NCI-H524 (cell line): ENCODE measurements around the gene TRIP13.
"Not testable (repeated sequence)": the region's sequence is repeated elsewhere in the genome, so short reads cannot be mapped to it uniquely, and the experiment has no call there.

Source experiments
- DNase-seq, 2 experiments: peaks; one replicate each; lab custom pipeline; 2025; lab: John Stamatoyannopoulos, UW

Gene TRIP13, protein sequence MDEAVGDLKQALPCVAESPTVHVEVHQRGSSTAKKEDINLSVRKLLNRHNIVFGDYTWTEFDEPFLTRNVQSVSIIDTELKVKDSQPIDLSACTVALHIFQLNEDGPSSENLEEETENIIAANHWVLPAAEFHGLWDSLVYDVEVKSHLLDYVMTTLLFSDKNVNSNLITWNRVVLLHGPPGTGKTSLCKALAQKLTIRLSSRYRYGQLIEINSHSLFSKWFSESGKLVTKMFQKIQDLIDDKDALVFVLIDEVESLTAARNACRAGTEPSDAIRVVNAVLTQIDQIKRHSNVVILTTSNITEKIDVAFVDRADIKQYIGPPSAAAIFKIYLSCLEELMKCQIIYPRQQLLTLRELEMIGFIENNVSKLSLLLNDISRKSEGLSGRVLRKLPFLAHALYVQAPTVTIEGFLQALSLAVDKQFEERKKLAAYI

DNA sequence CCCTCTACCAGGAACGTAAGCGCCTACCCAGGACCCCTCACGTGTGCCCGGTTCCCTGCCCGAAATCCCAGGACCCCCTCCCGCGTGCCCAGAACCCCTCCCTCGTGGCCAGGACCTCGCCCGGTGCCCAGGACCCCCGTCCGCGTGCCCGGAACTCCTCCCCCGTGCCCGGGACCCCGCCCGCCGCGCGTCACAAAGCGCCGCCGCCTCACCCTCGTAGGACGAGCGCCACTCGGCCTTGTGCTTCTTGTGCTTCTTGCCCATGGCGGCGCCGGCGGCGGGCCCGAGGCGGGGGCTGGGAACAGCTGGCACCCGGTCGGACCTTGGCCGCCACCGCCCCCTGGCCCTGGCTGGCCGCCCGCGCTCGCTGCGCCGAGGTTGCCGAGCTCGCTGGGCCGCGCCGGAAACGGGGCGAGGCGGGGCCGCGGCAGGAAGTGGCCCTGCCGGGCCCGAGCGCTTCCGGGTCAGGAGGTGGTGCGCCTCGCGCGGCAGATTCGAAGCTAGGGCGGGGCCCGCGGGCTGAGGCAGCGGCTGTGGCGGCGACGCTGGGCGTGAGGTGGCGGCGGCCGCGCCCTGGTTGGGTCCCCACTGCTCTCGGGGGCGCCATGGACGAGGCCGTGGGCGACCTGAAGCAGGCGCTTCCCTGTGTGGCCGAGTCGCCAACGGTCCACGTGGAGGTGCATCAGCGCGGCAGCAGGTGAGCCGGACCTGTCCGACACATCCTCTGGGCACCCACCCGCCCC is at the start of gene TRIP13, which contains the start of gene BRD9:
TSS of gene TRIP13 (plus strand) at position 491 of the 743 bp plus-strand sequence. CDS start at position 606, 115 bp downstream.
TSS of gene BRD9 (minus strand) at position 408 of the 743 bp plus-strand sequence. CDS start at position 264, 144 bp downstream.
- DNase-seq: peak; percentile 70 to 83

DNA sequence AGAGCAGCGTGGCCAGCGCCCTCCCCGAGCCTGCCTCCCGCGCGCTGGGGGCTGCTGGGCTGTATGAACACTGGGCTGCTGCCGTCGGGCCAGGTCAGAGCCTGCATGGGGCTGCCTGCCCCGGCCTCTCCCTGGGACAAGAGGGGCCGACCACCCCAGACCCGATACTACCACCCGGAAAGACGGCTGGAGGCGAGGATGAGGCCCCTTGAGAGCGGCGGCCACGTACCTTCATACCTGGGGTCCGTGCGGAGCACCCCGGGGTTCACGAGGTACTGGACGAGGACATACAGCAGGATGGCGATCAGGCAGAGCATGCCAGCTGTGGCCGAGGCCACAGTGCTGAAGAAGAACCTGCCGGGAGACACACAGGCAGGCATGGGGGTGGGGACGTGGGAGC is 49.3 kb upstream of the TRIP13 start:
- DNase-seq: not testable (repeated sequence)

DNA sequence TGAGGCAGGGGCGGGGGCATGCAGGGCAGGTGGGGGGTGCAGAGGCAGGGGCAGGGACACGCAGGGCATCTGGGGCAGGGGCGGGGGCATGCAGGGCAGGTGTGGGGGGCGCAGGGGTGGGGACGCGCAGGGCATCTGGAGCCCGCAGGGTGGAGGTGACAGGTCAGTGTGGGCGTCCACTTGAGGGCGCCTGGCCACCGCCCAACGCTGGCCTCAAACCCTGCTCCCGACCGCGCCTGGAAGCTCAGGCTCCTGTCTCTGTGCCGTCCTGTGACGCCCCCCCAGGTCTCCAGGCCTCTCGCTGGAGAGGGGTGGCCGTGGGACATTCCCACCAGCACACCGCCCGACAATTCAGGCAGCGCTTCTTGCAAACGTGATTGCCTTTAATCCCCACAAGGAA is 48.8 kb upstream of the TRIP13 start:
- not testable (repeated sequence) for DNase-seq

DNA sequence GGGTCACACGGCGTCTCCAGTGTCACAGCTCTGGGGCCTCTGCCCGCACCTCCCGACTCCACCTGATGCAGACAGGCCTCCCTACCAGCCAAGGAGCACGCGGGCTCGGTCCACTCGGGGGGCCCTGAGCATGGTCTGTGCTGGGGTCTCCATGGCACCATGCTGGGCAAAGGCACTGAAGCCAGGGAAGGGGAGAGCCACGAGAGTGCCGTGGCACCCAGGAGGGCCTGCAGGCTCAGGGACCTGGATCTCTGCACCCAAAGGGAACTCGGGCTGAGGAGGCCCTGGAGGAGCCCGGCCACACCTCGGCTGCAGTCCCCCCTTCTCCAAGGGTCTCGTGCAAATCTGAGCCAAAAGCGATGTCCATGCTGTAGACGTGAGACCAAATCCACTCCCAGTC is 48.3 kb upstream of the TRIP13 start:
- DNase-seq: not testable (repeated sequence)

DNA sequence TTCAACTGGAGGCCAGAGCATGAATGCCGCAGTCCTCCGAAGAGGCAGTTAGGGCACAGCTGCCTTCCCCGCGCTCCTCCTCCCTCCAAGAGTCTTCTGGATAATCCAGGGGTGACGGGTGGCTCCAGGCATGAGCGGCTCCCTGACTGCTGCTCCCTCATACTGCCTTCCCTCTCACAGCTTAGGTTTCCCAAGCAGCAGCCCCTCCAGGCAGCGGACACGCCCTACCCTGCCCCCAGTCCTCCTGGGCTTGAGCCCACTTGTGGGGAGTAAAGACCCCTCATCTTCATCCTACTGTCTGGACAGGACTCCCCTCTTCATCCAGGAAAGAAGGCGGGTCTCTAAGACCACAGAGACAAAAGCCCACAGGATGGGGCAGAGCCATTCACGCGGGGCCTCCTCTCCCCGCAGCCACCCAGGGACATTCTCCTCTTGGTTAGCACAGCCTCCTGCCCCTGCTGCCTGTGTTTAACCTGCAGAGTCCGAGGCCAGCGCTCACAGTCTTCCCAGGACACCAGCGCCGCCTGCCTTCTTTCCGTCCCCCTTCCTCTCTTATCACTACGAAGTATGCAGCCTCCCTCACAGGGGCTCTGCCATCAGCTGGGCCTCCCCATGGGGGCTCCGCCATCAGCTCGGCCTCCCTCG is 47.5 kb upstream of the TRIP13 start:
- not testable (repeated sequence) for DNase-seq

DNA sequence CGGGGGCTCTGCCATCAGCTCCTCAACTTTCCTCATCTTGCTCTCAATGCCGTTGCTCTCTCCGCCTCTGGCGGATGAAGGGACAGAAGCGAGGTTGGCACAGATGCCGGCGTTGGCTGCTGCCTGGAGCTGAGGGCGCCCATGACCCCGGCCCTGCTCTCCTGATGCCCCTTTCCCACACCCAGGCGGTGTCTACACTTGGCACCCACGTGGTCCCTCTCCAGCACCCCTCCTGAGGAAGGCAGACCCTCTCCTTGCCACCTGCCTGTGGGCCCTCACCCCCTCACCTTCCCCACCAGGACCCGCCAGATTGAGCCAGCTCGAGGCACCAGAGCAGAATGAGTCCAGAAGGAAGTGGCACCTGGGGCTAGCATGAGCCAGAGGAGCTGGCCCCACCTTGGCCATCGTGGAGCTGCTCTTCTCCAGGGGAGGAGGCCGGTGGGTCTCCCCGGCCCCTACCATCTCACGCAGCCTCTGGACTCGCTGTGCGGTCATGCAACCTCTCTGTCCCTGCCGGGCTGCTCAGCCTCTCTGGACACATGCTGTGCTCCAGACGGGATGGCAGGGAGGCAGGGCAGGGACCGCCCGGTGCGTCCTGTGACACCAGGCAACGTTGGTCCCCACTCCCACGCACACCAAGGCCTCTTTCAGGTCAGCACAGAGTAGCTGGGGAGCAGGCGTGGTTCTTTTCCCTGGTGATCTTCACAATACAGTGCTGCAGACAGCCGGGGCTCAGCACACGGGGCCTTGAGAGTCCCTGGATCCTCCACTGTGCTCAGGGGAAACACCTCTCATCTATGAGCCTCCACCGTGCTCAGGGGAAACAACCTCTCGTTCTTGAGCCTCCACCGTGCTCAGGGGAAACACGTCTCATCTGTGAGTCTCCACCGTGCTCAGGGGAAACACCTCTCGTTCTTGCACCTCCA is 46.7 kb upstream of the TRIP13 start:
- DNase-seq: not testable (repeated sequence)

DNA sequence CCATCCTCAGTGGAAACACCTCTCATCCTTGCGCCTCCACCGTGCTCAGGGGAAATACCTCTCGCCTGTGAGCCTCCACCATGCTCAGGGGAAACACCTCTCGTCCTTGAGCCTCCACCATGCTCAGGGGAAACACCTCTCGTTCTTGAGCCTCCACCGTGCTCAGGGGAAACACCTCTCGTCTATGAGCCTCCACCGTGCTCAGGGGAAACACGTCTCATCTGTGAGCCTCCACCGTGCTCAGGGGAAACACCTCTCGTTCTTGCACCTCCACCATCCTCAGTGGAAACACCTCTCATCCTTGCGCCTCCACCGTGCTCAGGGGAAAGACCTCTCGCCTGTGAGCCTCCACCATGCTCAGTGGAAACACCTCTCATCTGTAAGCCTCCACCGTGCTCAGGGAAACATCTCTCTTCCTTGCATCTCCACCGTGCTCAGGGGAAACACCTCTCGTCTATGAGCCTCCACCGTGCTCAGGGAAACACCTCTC is 46.0 kb upstream of the TRIP13 start:
- DNase-seq: not testable (repeated sequence)

DNA sequence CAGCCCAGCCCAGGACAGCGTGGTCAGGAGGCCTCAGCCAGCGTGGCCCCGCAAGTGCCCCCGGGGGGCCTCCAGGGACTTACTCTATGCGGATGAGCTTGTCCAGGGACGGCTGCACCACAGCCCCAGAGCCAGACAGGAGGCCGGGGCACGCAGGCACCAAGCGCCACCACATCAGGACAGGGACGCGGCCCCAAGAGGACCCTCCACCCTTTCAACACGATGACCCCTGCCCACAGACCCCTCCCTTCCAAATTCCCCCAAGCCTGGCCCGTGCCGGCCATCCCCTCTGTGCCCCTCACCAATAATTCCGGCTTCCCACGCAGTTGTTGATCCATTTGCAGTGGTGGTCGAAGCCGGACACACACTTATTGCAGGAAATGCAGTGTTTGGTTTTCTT is 45.5 kb upstream of the TRIP13 start:
- DNase-seq: not testable (repeated sequence)

DNA sequence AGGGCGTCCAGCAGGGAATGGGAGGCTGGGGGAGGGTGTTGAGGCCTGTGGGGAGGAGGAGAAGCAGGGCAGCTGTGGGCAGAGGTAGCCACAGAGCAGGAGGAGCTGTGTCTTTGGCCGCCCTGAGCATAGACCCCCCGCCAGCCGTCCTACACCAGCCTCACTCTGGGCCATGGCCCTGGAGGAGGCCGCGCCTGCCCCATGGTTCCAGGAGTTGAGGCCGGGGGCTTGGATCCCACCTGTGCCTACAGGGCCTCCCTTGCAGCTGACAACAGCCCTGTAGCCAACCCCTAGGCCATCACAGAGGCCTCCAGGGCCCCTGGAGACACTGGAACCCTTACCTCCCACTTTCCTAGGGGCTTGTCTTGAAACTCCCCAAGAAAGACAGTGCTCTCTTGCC is 44.9 kb upstream of the TRIP13 start:
- DNase-seq: not testable (repeated sequence)

DNA sequence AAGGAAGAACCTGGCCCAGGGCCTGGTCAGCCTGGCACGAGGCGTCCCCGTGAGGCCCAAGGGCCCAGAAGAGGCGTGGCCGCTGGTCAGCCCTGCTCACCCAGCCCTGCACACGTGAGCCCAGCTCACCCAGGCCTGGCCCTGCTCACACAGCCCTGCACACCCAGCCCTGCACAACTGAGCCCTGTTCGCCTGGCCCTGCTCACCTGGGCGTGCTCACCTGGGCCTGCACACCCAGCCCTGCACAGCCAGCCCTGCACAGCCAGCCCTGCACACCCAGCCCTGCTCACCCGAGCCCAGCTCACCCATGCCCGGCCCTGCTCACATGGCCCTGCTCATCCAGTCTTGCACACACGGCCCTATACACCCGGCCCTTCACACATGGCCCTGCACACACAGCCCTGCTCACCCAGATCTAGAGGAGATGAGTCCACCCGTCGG is 44.0 kb upstream of the TRIP13 start:
- no peak for DNase-seq

DNA sequence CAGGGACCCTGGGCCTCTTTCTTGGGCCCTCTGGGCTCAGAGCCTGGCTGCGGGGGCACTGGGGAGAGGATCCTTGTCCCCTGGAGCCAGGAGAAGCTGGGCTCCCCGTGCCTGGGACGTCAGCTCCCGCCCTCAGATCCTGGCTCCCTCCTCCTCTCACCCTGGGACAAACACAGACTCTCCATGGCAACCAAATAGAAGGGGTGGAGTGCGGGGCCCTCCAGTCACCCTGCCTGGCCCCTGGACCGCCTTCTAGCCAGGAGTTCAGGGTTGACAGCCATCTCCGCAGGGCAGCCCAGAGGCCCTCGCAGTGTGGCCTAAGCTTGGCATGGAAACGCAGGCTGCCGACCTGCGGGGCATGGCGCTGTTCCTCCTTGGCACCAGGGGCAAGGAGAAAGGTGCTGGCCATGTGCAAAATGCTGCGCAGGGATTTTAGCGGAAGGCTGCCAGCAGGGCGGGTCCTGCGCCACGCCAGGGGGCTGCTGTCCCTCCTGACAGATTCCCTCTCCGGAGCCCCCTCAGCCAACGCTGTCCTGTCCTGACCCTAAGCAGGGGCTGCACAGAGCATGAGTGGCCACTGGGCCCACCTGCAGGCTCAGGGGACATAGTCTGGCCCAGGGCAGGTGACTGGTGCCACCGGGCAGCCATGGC is 42.9 kb upstream of the TRIP13 start:
- DNase-seq: no peak

DNA sequence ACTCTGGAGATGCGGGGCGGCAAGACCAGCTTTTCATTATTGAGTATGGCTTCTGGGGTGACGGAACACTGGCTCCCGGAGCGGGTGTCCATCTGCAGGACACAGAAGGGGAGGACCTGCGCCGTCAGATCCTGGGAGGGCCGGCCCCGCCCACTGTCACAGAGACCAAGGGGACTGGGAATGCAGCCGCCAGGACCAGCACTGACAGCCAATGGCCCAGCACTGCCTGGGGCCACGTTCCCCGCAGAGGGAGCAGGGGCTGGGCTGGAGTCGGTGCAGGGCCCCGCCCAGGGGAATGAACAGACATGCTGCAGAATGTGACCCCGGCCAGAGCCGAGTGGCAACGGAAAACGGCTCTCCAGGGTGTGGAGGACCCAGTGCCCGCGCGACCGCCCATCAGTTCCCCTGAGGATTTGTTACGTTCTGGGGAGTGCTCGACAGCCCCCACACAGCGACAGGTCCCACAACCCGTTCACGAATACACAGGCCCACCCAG is 42.1 kb upstream of the TRIP13 start, which contains the start of gene ZDHHC11:
TSS of gene ZDHHC11 (minus strand) at position 476 of the 496 bp plus-strand sequence. CDS start at position 92, 384 bp downstream.
- peak; percentile 16 to 41 for DNase-seq

DNA sequence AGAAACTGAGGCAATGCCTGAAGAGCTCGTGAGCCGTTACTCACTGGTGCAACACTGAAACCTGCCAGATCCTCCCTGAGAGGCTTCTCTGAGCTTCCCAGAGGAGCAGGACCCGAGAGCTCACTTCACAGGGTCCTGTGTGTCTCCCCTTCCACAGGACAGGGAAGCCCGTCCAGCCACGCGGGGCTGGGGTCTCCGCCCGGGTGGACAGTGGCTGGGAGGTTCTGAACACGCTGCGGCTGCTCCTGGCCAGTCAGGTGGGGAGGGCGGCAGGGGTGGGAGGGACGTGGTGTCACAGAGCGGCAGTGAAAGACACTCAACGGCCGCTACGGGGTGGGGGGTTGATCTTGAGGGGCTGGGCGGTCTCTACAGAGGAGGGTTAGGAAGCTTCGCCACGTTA is 41.6 kb upstream of the TRIP13 start:
- DNase-seq: peak in 1 of 2 experiments; percentile 11

DNA sequence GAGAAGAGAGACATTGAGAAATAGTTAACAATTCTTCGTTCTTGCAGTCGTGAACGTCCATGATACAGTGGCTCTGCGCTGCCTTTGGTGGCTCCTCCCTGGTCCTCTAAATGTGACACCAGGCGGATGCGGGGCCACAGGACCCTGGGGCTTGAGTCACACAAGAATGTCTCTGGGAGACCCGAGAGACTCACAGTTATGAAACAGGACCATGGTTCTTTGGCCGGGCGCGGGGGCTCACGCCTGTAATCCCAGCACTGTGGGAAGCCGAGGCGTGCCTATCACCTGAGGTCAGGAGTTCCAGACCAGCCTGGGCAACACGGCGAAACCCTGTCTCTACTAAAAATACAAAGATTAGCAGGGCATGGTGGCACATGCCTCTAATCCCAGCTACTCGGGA is 41.1 kb upstream of the TRIP13 start:
- no peak for DNase-seq

DNA sequence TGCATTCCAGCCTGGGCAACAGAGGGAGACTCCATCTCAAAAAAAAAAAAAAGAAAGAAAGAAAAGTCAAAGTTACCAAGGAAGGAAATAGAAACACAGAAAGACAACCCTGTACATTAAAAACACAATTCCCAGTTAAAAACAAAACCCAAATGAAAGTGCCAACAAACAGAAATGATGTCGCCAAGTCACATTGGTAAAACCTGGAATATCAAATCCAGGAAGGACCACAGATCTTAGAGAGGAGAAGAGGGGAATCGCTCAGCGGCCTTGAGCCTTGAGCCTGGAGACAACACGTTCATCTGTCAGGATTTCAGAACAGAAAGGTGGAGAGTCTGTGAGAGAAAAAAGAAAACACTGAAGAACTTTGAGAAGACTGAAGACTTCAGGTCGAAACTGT is 40.7 kb upstream of the TRIP13 start:
- no peak for DNase-seq

DNA sequence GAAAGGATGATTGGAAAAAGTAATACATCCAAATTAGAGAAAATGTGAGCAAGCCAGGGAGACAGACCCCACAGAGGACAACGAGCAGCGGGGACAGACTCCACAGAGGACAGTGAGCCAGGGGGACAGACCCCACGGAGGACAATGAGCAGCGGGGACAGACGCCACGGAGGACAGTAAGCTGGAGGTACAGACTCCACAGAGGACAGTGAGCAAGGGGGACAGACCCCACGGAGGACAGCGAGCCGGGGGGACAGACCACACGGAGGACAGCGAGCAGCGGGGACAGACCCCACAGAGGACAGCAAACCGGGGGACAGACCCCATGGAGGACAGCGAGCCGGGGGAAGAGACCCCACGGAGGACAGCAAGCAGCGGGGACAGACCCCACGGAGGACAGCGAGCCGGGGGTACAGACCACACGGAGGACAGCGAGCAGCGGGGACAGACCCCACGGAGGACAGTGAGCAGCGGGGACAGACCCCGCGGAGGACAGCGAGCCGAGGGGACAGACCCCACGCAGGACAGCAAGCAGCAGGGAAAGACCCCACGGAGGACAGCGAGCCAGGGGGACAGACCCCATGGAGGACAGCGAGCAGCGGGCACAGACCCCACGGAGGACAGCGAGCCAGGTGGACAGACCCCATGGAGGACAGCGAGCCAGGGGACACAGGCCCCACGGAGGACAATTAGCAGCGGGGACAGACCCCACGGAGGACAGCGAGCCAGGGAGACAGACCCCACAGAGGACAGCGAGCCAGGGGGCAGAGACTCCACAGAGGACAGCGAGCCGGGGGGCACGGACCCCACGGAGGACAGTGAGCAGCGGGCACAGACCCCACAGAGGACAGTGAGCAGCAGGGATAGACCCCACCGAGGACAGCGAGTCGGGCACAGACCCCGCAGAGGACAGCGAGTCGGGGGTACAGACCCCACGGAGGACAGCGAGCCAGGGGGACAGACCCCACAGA is 40.0 kb upstream of the TRIP13 start:
- no peak for DNase-seq

DNA sequence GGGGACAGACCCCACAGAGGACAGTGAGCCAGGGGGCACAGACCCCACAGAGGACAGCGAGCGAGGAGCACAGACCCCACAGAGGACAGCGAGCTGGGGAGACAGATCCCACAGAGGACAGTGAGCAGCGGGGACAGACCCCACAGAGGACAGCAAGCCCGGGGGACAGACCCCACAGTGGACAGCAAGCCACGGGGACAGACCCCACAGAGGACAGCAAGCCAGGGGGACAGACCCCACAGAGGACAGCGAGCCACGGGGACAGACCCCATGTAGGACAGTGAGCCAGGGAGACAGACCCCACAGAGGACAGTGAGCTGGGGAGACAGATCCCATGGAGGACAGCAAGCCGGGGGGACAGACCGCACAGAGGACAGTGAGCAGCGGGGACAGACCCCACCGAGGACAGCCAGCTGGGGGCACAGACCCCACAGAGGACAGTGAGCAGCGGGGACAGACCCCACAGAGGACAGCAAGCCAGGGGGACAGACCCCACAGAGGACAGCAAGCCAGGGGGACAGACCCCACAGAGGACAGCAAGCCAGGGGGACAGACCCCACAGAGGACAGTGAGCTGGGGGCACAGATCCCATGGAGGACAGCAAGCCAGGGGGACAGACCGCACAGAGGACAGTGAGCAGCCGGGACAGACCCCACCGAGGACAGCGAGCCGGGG is 39.1 kb upstream of the TRIP13 start:
- DNase-seq: not testable (repeated sequence)

DNA sequence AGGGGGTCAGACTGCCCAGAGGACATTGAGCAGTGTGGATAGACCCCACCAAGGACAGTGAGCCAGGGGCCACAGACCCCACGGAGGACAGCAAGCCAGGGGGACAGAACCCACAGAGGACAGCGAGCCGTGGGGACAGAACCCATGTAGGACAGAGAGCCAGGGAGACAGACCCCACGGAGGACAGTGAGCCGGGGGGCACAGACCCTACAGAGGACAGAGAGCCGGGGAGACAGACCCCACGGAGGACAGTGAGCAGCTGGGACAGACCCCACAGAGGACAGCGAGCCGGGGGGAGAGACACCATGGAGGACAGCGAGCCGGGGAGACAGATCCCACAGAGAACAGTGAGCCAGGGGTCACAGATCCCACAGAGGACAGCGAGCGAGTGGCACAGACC is 38.5 kb upstream of the TRIP13 start:
- no peak for DNase-seq
